Bronchial epithelial cell (primary cell): ENCODE measurements around the gene DIDO1. TPM values are rescaled to one million over a fixed set of nuclear protein-coding genes. Genes with fewer than 3 reads are reported as not detected.

Experiments
- DNase-seq: peaks from one replicate; pipeline ENCODE4 v3.0.0-alpha.2; 2010; ENCODE audit warnings: low read depth
- FAIRE-seq: peaks from 2 replicates; lab custom pipeline; 2011; peaks lifted over from hg19 to GRCh38; lab: Jason Lieb, UNC
- H3K27me3 ChIP-seq: 2 replicates; pipeline ENCODE4 v1.5.1; 2011; ENCODE audit warnings: low read length; ENCODE audit not compliant: control insufficient read depth, insufficient read depth
- H3K36me3 ChIP-seq: 2 replicates; pipeline ENCODE4 v1.5.1; 2011; ENCODE audit warnings: low read length; ENCODE audit not compliant: control insufficient read depth, insufficient read depth
- H3K4me3 ChIP-seq: 2 replicates; pipeline ENCODE4 v1.5.1; 2011; ENCODE audit warnings: mild to moderate bottlenecking, low read depth, low read length, control low read depth
- CTCF ChIP-seq: IDR thresholded peaks from 2 replicates; pipeline ENCODE4 v1.5.1; 2011; ENCODE audit warnings: mild to moderate bottlenecking, moderate library complexity, low read length, control low read depth, inconsistent platforms; ENCODE audit not compliant: insufficient read depth, severe bottlenecking
- total RNA-seq: library from RNA; depleted of rRNA; stranded (reverse); fragments of >200 nt; gene quantifications from 2 replicates; pipeline ENCODE4 v1.2.1, GENCODE V29; 2014

The DIDO1 gene
- total RNA-seq, 1 donor from 2014 or later = 26.9 TPM

DNA sequence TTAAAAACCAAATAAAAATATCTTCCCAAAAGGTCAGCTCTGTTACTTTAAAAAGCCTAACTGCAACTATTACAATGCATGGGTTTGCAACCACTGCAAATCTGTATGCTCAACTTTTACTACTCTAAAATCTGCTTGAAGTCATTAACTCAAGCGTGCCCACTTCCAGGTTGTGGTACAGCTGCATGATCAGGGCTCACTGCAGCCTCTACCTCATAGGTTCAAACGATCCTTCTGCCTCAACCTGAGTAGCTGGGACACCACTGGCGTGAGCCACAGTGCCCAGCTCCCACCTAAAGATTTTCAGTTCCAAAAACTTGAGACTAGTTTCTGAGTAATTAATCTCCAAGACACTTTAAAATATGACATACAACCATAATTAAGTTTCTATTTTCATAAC, 8.2 kb downstream of the DIDO1 start:
- no peak for TF ChIP-seq CTCF
- Histone ChIP-seq H3K4me3 (no peak overlapping the region), H3K27me3 (no peaks in the 10 kb centered on the region), H3K36me3 (peaks cover 2% of the 10 kb centered on the region)
- DNase-seq (no peak), FAIRE-seq (no peak)

GRCh38 chr20:62917720-62918119, 8.6 kb downstream of the DIDO1 start:
- TF ChIP-seq CTCF = no peak
- DNase-seq (no peak), FAIRE-seq (no peak)
- H3K27me3 ChIP-seq = no peaks in the 10 kb centered on the region
- peaks cover 5% of the 10 kb centered on the region for H3K36me3 ChIP-seq
- no peak overlapping the region for H3K4me3 ChIP-seq

DNA sequence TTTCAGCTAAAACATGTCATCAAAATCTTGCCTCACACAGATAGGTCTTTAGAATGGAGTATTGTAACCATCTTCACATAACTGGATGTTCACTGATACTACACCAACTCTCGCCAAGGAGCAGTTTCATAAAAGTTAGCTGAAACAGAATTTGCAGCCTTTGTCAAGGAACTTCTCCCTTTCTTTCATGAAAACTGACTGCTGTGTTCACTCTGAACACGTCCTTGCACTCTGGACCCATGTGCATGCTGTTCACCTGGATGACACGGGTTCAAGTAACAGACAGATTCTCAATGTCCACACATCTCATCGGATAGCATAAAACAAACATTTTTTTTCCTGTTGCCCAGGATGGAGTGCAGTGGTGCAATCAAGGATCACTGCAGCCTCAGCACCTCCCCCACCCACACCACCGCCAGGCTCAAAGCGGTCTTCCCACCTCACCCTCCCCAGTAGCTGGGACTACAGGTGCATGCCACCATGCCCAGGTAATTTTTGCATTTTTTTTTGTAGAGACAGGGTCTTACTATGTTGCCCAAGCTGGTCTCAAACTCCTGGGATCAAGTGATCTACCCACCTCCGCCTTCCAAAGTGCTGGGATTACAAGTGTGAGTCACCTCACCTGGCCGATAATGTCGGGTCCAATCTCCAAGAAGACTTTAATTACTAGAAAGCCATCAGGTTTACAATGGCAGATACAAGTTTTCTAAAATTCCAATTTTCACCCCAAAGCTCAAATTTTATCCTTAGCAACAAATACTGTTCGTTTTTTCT, 9.4 kb downstream of the DIDO1 start:
- no peak for FAIRE-seq

DNA sequence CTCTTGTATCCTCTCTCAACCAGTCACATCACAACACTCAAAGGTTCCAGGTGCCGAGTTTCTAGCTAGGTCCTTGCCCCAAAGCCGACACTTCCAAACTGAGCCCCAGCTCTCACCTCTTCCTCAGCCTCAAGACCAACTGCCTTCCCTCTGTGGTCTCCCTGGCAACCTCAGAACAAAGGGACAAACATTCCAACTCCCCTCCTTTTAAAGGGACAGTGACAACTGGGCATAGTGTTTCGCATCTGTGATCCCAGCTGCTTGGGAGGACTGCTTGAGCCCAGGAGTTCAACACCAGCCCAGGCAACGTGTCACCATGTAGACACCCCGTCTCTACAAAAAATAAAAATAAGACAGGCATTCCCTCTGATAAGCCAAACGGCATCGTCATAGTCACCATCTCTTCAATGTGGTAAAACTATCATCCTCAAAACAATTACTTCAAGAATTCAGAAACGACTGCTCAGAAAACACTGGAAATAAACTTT, 11.3 kb downstream of the DIDO1 start:
- no peak for DNase-seq
- no peak for FAIRE-seq
- Histone ChIP-seq H3K36me3 (peaks cover 20% of the 10 kb centered on the region), H3K27me3 (no peaks in the 10 kb centered on the region), H3K4me3 (no peak overlapping the region)
- no peak for TF ChIP-seq CTCF

More for the DNA sequence above, 9.4 kb downstream of the DIDO1 start:
- Histone ChIP-seq H3K27me3 (no peaks in the 10 kb centered on the region), H3K36me3 (peaks cover 6% of the 10 kb centered on the region), H3K4me3 (no peak overlapping the region)
- DNase-seq = no peak
- TF ChIP-seq CTCF = no peak

GRCh38 chr20:62914436-62914835, 11.9 kb downstream of the DIDO1 start:
- Histone ChIP-seq H3K36me3 (peaks cover 24% of the 10 kb centered on the region), H3K27me3 (no peaks in the 10 kb centered on the region), H3K4me3 (no peak overlapping the region)
- DNase-seq (no peak), FAIRE-seq (no peak)
- TF ChIP-seq CTCF = no peak
